ENCODE results near the gene BBS1. TPM values are rescaled to one million over a fixed set of nuclear protein-coding genes. Genes with fewer than 3 reads are reported as not detected.
A peak's percentile ranks its signal among the peaks of the same experiment; 100 is the strongest.

Gene BBS1
- total RNA-seq, 1 donor from 2014 or later, result 39.6 TPM

GRCh38 chr11:66477263-66478201, 32.9 kb upstream of the BBS1 start:
- no peaks in the 10 kb centered on the region for H3K9me3 ChIP-seq
- H3K27ac ChIP-seq, result no peak overlapping the region
- H3K4me3 ChIP-seq, result no peak overlapping the region
- peaks cover 22 to 37% of the 10 kb centered on the region in 2 donors for H3K36me3 ChIP-seq
- DNase-seq (ENCODE audit: low spot score in 2 of 2), result no peak
- H3K4me1 ChIP-seq, result peaks cover 0 to 13% of the 10 kb centered on the region in 2 donors
- no peaks in the 10 kb centered on the region for H3K27me3 ChIP-seq
- TF ChIP-seq CTCF (IDR thresholded peaks at IDR 0.05), result no peak
- intact Hi-C loops (cut with DNase I), result no loop called here

DNA sequence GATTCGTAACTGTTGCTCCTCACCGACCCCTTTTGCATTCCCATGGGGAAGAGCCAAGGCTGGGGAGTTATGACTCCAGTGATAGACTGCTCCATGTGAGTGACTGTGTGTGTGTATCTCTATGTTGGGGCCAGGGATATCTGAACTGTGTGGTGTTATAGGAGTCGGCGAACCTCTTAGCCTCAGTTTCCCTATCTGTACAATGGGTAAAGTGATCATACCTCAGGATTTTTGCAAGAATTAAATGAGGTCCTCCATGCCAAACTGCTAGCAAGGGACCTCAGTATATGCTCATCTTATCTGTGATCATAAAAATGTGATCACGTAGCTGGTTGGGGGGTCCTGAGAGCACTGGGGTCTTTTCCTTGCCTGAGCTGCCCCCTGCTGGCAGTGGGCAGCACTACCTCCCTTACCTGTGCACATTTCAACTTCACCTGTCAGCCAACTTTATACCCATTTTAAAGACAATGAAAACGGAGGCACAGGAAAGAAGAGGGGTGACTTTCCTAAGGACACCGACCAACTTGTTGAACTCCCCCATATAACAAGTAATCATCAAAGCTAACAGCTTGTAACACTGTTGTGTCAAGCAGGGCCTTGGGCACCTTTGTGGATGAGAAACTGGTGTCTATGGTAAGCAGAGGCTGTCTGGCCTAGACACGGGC, 31.6 kb upstream of the BBS1 start:
- peak overlapping the region; percentile 84 to 92 for H3K27ac ChIP-seq

GRCh38 chr11:66479394-66480116, 30.9 kb upstream of the BBS1 start:
- intact Hi-C loops (cut with DNase I), result loop anchor here (1.0 kb wide), 3 partner anchors 13 to 67 kb away; partner anchors contain the start of genes ACTN3, BBS1, PELI3 and ZDHHC24
- peak overlapping the region; percentile 84 to 92 for H3K27ac ChIP-seq
- peak in 1 of 3 experiments; percentile 2 for TF ChIP-seq CTCF (IDR thresholded peaks at IDR 0.05)
- no peaks in the 10 kb centered on the region for H3K9me3 ChIP-seq
- H3K4me1 ChIP-seq, result peaks cover 0 to 13% of the 10 kb centered on the region in 2 donors
- peaks cover 10 to 16% of the 10 kb centered on the region in 2 donors for H3K36me3 ChIP-seq
- H3K27me3 ChIP-seq, result no peaks in the 10 kb centered on the region
- peak in 1 of 2 donors; percentile 78 for DNase-seq (ENCODE audit: low spot score in 2 of 2)
- H3K4me3 ChIP-seq, result peak overlapping the region; percentile 67 to 75

More for the DNA sequence above, 31.6 kb upstream of the BBS1 start:
- DNase-seq (ENCODE audit: low spot score in 2 of 2), result no peak
- intact Hi-C loops (cut with DNase I), result no loop called here
- TF ChIP-seq CTCF (IDR thresholded peaks at IDR 0.05), result peak; percentile 44 to 64 (median 50)
- H3K9me3 ChIP-seq, result no peaks in the 10 kb centered on the region
- H3K36me3 ChIP-seq, result peaks cover 10 to 23% of the 10 kb centered on the region in 2 donors
- peak overlapping the region; percentile 67 to 75 for H3K4me3 ChIP-seq
- H3K27me3 ChIP-seq, result no peaks in the 10 kb centered on the region
- H3K4me1 ChIP-seq, result peaks cover 0 to 13% of the 10 kb centered on the region in 2 donors

- Histone ChIP-seq H3K36me3 (peaks cover 6 to 11% of the 10 kb centered on the region in 2 donors), H3K9me3 (no peaks in the 10 kb centered on the region), H3K4me1 (peaks cover 0 to 13% of the 10 kb centered on the region in 2 donors), H3K4me3 (peak within 1 kb of the TSS; percentile 67 to 75), H3K27ac (peak within 1 kb of the TSS; percentile 84 to 92), H3K27me3 (no peaks in the 10 kb centered on the region)
- TF ChIP-seq CTCF (IDR thresholded peaks at IDR 0.05), result no peak
- DNase-seq (ENCODE audit: low spot score in 2 of 2), result peak; percentile 88 to 98
- intact Hi-C loops (cut with DNase I), result loop anchor here (1.0 kb wide), 3 partner anchors 14 to 66 kb away; partner anchors contain the start of genes ACTN3, BBS1, PELI3 and ZDHHC24
Measured at GRCh38 chr11:66480117-66480938, 30.1 kb upstream of the BBS1 start, which contains the start of gene DPP3. TSS of gene DPP3 (plus strand) at chr11:66480434. CDS start at chr11:66482201, 1,767 bp downstream.

All from ascending aorta (tissue), 2 donors.